Erythroblast (primary cell): Measurements from ENCODE around the gene MUC16.

Source experiments
- GATA1 ChIP-seq: IDR thresholded peaks from 2 replicates; pipeline ENCODE4 v1.6.1; 2011; ENCODE audit warnings: low read depth, mild to moderate bottlenecking, control low read depth, low read length, moderate library complexity
- POLR2A ChIP-seq: IDR thresholded peaks from 2 replicates; pipeline ENCODE4 v1.6.1; 2011; ENCODE audit warnings: mild to moderate bottlenecking, low read length

GRCh38 chr19:9041023-9041422 is 30.8 kb upstream of the MUC16 start:
- TF ChIP-seq POLR2A (no peak), GATA1 (no peak)
